NB4 (cell line): Measurements from ENCODE around the gene LIN9.

Experiments used
- CTCF ChIP-seq: IDR thresholded peaks from one replicate; pipeline ENCODE4 v1.5.1; 2012; ENCODE audit warnings: low read depth, low read length
- MAX ChIP-seq: IDR thresholded peaks from 2 replicates; pipeline ENCODE4 v1.6.1; 2011; ENCODE audit warnings: low read depth, low read length
- MYC ChIP-seq: IDR thresholded peaks from 2 replicates; pipeline ENCODE4 v1.6.1; 2011; ENCODE audit warnings: low read depth, low read length
- POLR2A ChIP-seq: IDR thresholded peaks from 2 replicates; pipeline ENCODE4 v1.6.1; 2011; ENCODE audit warnings: mild to moderate bottlenecking; ENCODE audit not compliant: insufficient read length; ENCODE audit errors: extremely low read depth

- TF ChIP-seq CTCF (no peak), POLR2A (no peak), MYC (no peak), MAX (no peak)
Measured at GRCh38 chr1:226310245-226310540, 1.2 kb upstream of the LIN9 start.
